Measurements from ENCODE around the gene UNC119B.

- TF ChIP-seq POLR2A (IDR thresholded peaks at IDR 0.05; ENCODE audit: low read length) (no peak), GATA1 (IDR thresholded peaks at IDR 0.05; ENCODE audit: low read depth, low read length) (no peak)
Measured at GRCh38 chr12:120766566-120766965, 56.3 kb downstream of the UNC119B start.

Measured in erythroblast (primary cell).